Left cardiac atrium (tissue), 4 donors: Measurements from ENCODE around the gene SMIM28. TPM values are rescaled to one million over a fixed set of nuclear protein-coding genes. Genes with fewer than 3 reads are reported as not detected.

Source experiments
- ATAC-seq, 2 donors: fragments of 200-7000 bp; cut with Tn5 transposase; one replicate each; pipeline ENCODE4 v1.9.1; 2020; ENCODE audit warnings: mild to moderate bottlenecking in 2 of 2, moderate library complexity in 2 of 2
- DNase-seq: peaks from one replicate; pipeline ENCODE4 v3.0.0-alpha.2; 2020
- intact Hi-C, 2 donors: fragments of 100-400 bp; cut with DNase I; formaldehyde crosslinking; loops; one replicate each; pipeline versions ENCODE4 v1.14.1 to v1.15.1; 2022 to 2023
- total RNA-seq, 2 donors: library from RNA; stranded (reverse); fragmentation: NEBNext Ultra II Directional; extraction: Animal tissue kit (Norgen Biotek cat#: 25700); gene quantifications; one replicate each; pipeline ENCODE4 v1.2.1, GENCODE V29; 2021
- donor health status: DM: no; HTN: yes; CAD: no.
- donor health status: DM: no; HTN: yes; CAD: no; lungs with severe emphysema.
- donor health status: DM: yes; HTN: yes; CAD: no.
- donor health status: Dilated cardiomyopathy.

The SMIM28 gene
- total RNA-seq, 2 donors from 2014 or later, result not detected

DNA sequence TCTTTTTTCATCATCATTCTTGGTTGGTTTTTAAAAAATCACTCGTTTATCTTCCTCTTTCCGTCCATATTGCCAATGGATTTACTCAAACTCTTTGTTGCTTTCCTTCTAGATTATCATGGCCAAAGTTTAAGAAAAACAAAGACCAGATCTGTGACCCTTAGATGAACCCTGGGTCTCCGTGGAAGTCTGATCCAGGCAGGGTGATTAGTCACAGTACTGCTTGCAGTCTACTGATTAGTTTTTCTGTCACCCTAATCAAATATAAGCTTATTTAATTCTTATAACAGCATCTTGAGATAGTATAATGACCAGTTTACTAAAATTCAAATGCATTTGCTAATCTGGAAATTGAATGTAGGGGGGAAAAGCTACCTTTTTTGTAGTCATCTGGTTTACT, 6.0 kb upstream of the SMIM28 start:
- intact Hi-C loops, result no loop called here
- ATAC-seq, result peak in 1 of 2 donors; percentile 25
- no peak for DNase-seq

- ATAC-seq (no peak), DNase-seq (no peak)
- intact Hi-C loops, result no loop called here
Observed at GRCh38 chr6:138372711-138373463, 4.8 kb upstream of the SMIM28 start.

DNA sequence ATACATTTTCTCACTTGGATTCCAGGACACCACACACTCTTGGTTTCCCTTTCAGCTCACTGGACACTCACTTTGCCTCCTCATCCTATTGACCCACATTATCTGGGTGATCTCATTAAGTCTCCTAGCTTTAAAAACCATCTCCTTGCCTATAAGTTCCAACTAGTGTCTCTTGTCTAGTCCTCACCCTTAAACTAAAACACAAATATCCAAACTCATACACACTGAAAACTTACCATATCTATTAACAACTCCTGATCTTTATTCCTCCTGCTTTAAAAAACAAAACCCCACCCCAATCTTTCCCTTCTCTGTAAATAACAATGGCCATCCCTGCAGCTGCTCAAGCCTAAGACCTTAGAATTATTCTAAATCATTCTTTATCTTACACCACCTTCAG, 3.5 kb upstream of the SMIM28 start:
- ATAC-seq, result no peak
- DNase-seq, result no peak
- intact Hi-C loops, result no loop called here

- ATAC-seq, result no peak
- intact Hi-C loops, result no loop called here
- no peak for DNase-seq
Observed at GRCh38 chr6:138374815-138375214, 2.9 kb upstream of the SMIM28 start.

DNA sequence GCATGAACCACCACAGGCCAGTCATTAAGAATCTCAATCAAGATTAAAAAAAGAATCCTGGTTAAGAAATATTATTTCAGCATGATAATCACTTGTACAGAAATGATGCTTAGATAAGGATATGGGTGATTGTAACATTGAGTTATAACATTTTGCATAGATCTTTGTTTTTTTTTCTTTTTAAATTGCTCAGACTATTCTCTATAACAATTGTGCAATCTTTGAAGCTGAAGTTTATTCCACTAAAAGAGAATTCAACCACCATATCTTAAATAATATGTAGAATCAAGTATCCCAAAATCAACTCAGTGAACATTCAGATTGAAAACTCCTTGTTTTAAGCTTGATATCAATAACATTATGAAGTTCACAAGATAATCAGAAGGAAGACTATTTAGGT, 663 bp upstream of the SMIM28 start:
- ATAC-seq, result no peak
- no peak for DNase-seq
- intact Hi-C loops, result no loop called here

GRCh38 chr6:138378463-138378862, 758 bp downstream of the SMIM28 start:
- DNase-seq, result no peak
- intact Hi-C loops, result no loop called here
- no peak for ATAC-seq

DNA sequence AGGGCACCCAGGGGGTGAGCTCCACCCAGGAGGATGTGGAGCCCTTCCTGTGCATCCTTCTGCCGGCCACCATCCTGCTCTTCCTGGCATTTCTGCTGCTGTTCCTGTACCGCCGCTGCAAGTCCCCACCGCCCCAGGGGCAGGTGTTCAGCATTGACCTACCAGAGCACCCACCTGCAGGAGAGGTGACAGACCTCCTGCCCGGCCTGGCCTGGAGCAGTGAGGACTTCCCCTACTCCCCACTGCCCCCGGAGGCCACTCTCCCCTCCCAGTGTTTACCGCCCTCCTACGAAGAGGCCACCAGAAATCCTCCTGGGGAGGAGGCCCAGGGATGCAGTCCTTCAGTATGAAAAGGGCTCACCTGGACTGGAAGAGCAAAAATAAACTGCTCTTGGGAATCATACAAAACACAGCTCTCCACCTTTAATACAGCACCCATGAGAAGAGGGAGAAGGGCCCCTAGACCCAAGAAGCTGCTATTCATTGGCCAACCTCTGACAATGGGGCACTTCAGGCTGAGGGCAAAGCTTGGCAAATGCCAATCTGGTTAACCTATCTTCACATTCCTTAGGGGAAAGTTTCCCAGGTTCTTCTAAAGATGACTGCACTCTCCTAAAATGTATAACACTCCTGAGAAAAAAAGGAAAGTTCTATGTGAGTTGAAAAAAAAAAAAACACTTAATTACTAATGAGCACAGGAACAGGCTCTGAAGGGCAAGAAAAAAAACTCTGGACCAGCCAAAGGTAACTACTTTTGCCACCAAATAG, 5.0 kb downstream of the SMIM28 start:
- intact Hi-C loops, result no loop called here
- no peak for DNase-seq
- ATAC-seq, result no peak

DNA sequence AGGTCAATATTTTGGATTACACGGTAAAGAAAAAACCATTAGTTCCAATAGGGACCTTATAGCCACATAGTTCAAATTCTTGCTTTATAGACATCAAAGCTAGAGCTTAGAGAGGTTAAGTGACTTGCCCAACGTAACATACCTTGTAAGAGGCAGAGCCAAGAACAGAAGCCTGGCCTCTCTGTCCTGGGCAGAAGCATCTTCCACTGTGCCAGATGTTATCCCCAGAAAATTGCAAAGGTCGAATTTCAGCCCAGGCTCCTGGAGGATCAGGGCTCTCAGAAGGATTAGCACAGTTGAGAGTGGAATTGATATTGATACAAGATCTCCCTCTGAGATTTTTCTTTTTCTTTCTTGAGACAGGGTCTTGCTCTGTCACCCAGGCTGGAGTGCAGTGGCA, 6.1 kb downstream of the SMIM28 start:
- DNase-seq (no peak), ATAC-seq (no peak)
- intact Hi-C loops, result no loop called here

DNA sequence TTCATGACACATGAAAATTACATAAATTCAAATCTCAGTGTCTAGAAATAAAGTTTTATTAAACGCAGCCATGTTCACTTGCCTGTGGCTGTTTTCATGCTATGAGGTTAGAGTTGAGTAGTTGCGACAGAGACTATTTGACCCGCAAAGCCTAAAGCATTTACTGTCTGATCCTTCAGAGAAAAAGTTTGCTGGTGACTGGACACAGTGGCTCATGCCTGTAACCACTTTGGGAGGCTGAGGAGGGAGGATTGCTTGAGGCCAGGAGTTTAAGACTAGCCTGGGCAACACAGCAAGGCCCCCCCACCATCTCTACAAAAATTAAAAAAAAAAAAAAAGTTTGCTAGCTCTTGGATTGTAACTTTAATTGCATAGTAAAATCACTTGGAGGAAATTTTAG, 9.2 kb downstream of the SMIM28 start:
- no peak for DNase-seq
- ATAC-seq, result no peak
- intact Hi-C loops, result no loop called here

GRCh38 chr6:138387577-138388368, 10.1 kb downstream of the SMIM28 start:
- no peak for ATAC-seq
- no peak for DNase-seq
- intact Hi-C loops, result no loop called here

DNA sequence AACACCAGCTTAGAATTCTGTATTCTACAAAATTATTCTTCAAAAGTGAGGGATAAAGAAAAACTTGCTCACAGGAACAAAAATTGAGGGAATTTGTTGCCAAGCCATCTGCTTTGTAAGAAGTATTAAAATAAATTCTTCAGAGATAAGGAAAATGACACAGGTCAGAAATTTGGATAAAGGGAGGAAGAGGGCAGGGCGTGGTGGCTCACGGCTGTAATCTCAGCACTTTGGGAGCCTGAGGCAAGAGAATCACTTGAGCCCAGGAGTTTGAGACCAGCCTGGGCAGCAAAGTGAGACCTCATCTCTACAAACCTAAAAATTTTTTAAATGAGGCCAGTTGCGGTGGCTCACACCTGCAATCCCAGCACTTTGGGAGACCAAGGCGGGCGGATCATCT, 11.8 kb downstream of the SMIM28 start:
- DNase-seq (no peak), ATAC-seq (no peak)
- intact Hi-C loops, result no loop called here

GRCh38 chr6:138393871-138394783, 16.4 kb downstream of the SMIM28 start:
- DNase-seq, result no peak
- intact Hi-C loops, result no loop called here
- ATAC-seq, result peak; percentile 93 to 95

DNA sequence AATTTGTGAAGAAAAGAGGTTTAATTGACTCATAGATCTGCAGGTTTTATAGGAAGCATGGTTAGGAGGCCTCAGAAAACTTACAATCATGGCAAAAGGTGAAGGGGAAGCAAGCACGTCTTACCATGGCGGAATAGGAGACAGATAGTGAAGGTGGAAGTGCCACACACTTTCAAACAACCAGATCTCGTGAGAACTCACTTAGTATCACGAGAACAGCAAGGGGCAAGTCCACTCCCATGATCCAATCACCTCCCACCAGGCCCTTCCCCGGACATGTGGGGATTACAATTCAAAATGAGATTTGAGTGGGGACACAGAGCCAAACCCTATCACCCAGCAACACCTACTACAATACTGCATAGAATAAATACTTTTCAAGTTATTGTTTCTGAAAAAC, 19.0 kb downstream of the SMIM28 start:
- ATAC-seq, result no peak
- intact Hi-C loops, result no loop called here
- DNase-seq, result no peak

DNA sequence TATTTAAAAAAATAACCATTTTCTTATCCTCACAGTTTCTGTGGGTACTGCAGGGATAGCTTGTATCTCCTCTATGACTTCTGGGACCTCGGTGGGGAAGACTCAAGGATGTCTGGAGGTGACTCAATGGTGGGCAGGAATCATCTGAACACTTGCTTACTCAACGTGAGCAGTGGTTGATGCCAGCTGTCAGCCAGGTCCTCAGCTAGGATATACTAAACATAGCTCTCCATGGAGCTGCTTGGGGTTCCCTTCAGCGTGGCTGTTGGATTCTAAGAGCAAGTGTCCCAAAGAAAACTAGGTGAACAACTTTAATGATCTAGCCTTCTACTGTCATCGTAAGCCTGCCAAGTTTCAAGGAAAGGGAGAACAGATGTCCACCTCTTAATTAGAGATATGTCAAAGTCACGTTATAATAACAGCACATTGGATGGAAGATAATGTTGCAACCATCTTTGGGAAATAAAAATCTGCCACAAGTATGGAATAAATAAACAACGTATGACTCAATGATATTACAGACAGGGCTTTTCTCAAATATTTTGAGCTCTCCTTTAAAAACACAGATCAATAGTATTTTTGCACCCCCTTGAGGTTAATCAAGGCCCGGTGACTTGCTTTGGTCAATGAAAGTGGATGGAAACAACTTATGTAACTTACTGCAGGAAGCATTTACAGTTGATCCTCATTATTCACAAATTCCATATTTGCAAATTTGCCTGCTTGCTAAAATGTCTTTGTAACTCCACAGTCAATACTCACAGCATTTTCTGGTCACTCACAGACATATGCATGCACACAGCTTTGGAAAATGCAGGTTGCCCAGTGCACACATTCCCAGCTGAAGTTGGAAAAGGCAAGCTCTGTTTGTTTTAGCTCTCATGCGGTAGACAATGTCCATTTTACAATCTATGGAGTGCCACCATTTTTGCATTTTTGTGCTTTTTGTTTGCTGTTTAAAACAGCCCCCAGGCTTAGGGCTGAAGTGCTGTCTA, 19.7 kb downstream of the SMIM28 start:
- intact Hi-C loops, result no loop called here
- ATAC-seq (peak in 1 of 2 donors; percentile 70), DNase-seq (no peak)

- DNase-seq (no peak), ATAC-seq (no peak)
- intact Hi-C loops, result loop anchor here (5.0 to 10.0 kb wide), 3 partner anchors 103 to 293 kb away; partner anchors contain the start of gene PERP (in 1 of the 2)
Observed at GRCh38 chr6:138400326-138400725, 22.6 kb downstream of the SMIM28 start.

- DNase-seq (no peak), ATAC-seq (no peak)
- intact Hi-C loops, result loop anchor here (5.0 to 10.0 kb wide), 3 partner anchors 105 to 295 kb away; partner anchors contain the start of gene PERP (in 1 of the 2)
Observed at GRCh38 chr6:138401960-138402837, 24.5 kb downstream of the SMIM28 start.

DNA sequence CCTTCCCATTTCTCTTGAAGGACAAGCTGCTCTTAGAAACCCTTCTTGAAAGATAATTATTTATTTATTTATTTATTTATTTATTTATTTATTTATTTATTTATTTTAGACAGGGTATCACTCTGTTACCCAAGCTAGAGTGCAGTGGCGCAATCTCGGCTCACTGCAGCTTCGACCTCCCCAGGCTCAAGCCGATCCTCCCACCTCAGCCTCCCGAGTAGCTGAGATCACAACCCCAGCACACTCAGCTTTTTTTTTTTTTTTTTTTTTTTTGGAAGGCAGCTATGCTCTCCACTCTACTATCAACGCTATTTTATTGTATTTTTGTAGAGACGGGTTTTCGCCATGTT, 25.1 kb downstream of the SMIM28 start:
- DNase-seq, result peak; percentile 23
- intact Hi-C loops, result loop anchor here (5.0 to 10.0 kb wide), 3 partner anchors 106 to 296 kb away; partner anchors contain the start of gene PERP (in 1 of the 2)

More for the DNA sequence above, 25.1 kb downstream of the SMIM28 start:
- ATAC-seq, result no peak
